Middle frontal gyrus (tissue), 1 donor: Measurements from ENCODE around the gene TSACC.

Experiments used
- DNase-seq: peaks from one replicate; pipeline ENCODE4 v3.0.0-alpha.2; 2015; ENCODE audit warnings: low spot score; ENCODE audit errors: extremely low spot score

Gene TSACC

DNA sequence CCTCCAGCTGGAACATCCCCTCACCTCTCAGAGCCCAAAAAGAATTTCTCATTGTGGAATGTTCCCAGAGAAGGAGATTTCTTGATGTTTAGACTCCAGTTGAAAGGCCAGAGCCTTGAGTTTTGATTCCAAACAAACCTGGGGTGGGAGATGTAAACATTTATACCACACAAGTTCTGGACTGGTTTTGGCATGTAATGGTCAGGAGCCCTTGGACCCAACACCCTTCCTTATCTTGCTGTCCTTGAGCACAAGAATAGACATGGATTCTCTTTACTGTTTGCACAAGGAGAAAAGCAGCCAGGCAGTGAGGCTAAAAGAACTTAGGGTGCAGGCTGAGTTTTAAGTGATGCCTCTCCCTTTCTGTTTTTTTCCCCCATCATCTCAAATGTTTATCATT lies 35.2 kb downstream of the TSACC start:
- no peak for DNase-seq

DNA sequence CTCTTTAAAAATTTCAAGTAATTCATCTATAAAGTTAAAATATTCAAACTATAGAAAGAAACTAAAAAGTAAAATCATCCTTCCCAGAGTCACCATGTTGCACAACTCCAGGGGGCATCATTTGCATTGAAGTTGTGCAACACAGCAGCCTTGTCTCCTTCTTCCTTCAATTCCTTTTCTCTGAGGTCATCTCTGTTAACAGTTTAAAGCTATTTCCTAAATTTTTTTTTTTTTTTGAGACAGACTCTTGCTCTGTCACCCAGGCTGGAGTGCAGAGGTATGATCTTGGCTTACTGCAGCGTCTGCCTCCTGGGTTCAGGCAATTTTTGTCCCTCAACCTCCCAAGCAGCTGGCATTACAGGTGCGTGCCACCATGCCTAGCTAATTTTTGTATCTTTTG lies 37.8 kb downstream of the TSACC start:
- no peak for DNase-seq

DNA sequence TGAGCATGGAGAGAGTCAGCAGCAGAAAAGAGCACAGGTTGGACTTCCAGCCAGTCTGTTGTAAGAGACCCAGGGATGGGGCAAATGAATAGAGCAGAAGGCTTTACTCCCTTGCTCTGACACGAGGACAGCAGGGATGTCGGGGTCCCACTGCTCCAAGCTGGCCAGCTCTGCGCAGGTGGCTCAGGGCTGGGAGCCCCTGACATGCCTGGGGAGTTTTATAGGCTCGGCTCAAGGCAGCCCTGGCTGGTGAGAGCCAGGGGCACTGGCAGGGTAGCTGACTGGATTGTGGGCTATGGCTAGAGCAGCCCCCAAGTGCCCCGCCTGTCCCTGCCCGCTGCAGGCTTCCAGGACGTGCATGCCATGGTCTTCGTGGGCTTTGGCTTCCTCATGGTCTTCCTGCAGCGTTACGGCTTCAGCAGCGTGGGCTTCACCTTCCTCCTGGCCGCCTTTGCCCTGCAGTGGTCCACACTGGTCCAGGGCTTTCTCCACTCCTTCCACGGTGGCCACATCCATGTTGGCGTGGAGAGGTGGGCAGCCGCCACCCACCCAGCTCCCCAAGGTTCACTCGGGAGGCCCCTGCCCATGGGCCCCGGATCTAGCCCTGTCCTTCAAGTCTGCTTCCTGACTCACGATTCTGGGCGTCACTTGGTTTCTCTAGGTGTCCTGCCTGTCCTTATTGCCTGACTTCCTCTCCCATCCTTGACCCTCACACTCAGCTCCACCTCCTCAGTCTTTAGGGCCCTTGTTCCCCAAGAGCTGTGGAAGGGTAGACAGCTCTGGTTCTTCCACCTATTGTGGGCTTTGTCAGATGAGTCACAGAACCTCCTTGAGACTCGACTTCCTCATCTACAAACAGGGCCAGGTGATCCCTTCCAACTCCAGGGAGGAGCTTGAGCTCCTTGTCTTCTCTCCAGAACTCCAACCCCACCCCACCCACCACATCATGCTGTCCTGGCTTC lies 38.9 kb downstream of the TSACC start:
- no peak for DNase-seq

DNA sequence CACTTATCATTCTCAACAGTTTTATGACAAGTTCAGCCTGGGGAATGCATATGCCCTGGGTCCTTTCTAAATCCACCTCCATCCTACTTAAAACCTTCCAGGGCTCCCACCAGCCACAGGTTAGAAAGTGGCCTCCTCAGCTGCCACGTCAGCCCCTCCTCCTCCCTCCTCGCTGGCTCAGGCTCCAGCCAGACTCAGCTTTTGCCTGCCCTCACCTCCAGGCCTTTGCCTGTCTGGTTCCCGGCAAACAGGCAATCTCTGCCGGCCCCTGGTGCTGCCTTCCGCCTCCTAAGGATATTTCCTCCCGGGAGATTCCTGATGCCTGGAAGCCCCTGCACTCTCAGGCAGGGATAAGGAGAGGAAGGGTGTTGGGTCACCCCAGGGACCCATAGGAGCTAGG lies 40.2 kb downstream of the TSACC start:
- DNase-seq, result no peak

DNA sequence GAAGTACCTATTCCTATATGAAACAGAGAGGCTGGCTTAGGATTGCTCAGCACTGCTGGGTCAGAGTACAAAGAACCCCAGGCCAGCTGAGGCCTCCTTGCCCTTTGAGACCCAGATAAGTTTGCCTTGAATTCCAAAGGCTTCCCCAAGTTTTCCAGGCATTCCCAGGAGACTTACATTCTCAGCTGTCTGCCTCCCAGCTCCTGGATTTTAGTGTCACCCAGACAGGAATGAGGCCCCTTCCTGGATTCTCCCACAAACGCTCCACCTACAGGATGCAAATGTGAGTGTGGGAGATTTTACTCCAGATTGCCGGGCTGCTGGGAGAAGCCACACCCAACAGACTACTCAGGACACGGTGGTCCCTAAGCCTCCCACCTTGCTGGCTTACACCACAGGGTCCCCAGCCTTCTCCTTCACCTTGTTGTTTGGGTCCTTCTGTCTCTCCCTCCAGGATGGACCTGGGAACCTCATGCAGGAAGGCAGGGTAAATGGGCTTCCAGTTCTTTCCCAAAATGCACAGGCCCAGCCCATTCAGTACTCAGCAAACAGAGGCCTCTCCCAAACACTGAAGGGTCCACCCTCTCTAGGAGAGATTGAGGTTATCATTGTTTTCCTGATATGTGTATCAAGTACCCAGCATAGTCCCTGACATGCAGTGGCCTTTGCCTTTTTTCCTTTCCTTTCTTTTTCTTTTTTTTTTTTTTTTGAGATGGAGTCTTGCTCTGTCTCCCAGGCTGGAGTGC lies 41.3 kb downstream of the TSACC start:
- DNase-seq, result no peak

DNA sequence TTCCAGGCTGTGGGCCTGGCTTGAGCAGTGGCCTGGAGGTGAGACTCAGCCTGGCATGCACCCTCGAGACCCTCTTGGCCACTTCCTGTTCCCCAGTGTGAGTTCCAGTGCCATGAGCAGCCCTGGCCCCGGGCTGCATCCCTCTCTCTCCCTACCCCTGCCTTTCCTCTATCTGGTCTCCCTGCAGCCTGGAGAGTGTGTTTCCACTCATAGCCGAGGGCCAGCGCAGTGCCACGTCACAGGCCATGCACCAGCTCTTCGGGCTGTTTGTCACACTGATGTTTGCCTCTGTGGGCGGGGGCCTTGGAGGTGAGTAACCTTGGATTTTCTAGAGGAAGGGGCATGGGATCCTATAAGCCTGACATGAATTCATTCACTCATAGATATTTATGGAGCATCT lies 44.2 kb downstream of the TSACC start:
- DNase-seq, result no peak

DNA sequence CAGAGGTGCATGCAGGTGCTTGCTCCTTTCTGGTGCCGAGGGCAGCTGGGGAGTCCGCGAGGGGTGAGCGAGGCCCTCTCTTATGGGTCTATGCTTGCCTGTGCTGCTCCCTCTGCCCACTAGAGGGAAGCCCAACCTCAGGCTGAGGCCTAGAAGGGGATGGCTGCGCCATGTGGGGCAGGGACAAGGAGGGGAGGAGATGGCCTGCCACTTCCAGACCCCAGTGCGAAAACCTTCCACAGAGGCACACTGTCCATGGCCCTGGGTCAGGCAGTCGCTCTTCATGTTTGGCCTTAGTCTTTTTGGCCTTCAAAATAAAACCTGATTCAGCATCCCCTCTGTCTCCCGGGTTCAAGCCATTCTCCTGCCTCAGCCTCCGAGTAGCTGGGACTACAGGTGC lies 44.7 kb downstream of the TSACC start:
- peak; percentile 60 for DNase-seq

DNA sequence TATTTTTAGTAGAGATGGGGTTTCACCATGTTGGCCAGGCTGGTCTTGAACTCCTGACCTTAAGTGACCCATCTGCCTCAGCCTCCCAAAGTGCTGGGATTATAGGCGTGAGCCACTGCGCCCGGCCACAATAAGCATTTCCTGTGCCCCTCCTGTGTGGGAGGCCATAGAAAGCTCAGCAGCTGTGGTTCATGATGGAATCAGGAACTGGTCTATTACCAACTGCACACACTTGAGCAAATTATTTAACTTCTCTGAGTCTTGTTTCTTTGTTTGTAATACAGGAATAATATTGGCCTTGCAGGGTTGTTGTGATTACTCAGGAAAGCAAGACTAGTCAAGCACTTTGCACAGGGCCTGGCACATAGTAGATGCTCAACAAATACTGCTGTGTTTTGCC lies 45.7 kb downstream of the TSACC start:
- DNase-seq, result no peak

DNA sequence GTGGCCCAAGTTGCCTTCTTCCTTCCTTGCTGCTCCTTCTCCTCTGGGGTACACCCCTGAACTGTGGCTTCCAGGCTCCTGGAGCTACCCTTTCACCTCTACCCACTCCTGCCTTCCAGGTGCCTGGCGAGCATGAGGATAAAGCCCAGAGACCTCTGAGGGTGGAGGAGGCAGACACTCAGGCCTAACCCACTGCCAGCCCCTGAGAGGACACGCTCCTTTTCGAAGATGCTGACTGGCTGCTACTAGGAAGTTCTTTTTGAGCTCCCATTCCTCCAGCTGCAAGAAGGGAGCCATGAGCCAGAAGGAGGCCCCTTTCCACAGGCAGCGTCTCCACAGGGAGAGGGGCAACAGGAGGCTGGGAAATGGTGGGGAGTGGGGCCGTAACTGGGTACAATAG lies 46.3 kb downstream of the TSACC start:
- DNase-seq, result no peak

DNA sequence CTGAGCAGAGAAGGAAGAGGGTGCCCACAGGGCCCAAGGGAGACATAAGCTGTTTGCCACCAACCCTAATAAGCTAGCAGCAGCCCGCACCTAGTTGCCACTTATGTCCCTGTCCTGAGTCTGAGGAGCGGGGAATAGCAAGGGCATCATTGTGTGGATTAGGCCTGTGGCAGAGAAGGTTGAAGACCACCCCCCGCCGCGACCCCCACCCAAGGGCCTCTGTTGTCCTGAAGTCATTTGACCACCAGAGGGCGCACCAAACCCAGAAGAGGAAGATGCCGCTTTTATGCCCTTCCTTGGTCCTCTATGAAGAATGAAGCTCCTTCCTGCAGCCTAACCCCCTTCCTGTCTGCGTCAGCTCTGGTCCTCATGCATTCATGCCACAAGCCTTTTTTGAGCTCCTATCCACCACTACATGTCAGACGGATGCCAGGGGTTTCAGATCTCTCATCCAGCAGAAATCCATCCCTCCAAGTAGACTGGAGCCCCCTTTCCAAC lies 47.3 kb downstream of the TSACC start:
- no peak for DNase-seq

DNA sequence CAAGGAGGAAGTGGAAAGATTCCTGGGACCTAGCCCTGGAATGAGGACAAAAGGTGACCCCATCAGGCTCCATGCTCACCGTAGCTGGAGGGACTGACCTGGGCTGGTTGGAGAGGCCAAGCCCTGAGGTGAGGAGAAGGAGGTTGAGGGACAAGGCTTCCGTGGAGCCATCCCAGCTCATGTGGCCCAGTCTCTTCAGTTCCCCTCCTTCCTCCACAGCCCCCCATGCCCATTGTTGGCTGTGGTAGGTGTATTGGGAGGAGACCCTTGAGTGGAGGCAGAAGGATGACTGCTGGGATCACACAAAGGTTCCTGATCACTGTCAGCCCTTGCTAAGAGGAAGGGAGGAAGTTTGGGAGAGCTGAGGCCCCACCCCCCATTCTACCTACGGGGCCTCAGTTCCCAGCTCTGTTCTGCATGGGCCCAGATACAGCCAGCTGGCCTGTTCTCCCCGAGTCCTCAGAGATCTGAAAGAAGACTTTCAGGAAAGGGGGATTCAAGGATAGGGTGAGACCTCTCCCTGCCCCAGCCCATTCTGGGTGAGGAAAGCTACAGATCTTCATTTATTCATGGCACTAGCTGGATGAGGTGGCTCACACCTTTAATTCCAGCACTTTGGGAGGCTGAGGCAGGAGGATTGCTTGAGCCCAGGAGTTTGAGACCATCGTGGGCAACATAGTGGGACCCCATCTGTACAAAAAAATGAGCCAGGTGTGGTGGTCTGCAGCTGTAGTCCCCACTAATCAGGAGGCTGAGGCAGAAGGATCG lies 48.0 kb downstream of the TSACC start:
- DNase-seq, result no peak

DNA sequence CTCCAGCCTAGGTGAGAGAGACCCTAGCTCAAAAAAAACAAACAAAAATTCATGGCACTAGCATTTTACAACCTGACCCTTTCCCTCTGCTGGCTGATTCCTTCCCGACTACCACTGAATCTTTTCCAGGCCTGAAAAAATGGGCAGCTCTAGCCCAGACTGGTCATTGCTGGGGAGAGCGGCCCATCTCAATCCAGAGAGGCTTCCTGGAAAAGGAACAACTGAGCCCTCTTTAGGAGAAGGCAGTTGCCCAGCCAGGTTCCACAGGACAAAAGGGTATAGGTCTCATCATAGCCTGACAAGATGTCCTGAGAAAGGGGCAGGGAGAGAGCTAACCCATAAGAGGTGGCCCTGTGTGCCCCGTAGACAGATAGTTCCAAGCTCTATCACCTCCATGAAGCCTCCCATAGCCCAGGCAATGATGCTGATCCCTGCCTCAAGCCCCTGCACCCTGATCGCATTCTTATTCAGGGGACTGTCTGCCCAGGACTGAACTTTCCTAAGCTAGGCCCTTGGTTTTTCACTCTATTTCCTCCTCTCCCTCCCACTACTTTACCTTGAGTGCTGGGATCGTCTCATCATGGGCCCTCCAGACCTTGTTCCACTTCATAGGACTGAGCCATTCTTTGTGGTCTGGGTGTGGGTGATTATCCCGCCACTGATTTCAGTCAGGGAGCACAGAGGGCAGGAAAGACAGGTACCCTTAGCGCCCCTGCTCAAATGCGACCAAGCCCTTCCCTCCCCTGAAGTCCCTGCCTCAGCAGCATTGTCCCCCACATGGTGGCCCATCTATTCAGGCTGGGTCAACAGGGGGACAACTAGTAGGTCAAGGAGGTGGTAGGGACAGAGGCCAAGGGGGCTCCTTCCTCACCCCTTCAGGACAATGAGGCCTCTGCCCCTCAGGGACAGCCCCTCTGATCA lies 48.9 kb downstream of the TSACC start:
- no peak for DNase-seq

DNA sequence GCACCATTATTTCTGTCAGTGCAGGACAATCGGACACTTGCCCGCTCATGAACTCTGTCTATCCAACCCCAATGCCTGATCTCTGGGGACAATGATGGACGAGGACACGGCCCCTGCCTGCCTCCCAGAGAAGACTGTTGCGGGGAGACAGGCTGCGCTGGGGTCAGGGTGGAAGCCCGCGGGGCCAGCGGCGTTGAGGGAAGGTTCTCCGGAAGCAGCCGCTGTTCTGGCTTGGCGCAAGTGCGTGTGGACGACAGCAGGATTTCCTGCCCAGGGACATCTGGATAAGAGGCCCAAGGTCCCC lies 49.5 kb downstream of the TSACC start:
- no peak for DNase-seq

DNA sequence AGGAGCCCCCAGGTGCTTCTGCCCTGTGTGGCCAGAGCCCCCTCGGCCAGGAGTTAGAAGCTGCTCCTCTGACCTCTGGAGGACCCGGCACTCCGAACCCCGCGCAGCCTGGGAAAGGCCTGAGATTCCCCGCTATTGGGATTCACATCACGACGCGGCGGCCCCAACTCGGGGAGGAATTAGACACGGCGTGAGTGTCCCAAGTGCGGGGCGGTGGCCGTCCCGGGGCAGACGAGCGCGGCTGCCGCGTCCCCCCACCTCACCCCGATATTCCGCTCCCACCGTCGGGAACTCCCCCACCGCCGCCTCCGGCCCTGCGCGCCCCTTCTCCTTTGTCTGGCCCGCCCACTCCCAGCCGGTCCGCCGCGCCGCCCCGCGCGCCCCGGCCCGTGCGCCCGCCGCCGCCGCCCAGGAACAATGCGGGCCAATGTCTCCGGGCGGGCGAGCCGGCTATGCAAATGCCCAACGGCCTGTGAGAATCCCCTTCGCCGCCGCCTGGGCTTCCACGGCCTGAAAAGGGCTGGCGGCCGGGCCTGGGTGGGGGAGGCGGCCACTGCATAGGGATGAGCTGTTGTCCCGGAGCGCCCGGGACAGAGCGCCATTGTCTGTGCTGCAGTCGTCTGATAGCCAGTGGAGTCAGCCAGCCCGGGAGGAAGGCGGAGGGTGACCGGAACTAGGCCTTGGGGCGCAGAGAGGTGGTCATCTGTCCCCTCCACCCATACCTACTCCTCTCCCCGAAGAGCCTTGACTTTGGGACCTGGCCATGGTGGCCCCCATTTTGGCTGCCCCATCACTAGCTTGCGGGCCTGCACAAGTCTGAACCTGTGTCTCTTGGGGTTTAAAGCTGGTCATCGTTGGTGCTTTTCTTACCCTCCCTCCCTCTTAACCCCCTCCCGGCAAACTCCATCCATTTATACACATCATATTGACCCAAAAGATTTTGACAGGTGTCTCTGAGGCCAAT lies 50.1 kb downstream of the TSACC start:
- DNase-seq, result peak; percentile 77

DNA sequence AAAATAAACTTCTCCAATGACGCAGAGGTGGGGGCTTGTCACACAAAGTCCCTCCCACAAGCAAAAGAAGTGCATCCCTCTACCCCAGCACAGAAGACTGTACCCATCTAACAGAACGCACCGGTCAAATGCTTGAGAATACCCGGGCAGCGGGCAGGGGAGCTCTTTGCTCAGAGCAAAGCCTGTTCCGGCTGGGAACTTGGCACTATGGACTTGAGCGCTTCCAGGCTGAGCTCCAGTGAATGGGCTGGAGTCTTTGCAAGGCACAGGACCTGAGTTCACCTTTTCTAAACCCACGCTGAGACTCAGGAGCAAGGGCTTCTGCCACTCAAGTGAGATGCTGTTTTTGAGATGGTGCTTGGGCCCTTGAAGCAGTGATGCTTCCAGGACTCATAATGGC lies 51.0 kb downstream of the TSACC start:
- no peak for DNase-seq

DNA sequence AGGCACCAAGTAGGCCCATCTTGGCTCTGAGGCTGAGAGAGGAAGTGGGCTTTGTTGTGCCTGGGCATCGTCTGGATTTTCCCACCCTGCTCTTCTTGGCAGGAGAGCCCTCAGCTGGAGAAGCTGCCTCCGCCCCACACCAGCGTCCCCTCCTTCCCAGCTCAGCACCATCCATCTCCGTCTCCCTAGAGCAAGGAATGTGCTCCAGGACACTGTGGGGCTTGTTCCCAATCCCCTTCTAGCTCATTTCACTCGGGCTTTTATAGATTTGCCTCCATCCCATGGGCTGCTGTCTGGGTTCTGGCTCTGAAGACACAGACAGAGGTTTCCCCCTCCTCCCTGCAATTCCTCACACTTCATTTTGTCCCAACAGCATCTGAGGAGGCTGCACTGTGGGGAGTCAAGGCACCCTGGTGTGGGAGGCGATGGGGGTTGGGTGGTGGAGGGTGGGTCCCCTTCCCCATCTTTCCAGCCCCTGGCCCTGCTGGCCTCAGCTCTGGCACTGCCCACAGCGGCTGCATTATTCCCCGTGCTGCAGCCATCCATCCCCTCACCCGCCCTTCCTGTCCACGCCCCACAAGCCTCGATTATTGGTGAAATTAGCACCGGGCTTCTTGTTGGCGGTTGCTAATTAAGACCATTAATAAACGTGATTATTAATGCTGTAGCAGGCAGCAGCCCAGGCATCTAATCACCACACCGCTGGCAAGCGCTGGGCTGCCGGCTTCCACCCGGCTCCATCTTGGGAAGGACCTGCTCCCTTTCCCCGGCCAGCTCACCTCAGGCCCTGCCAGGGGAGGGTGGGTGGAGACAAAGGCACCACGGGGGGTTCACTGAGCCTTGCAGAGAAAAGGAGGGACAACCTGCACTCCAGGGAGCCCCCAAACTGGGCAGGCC lies 52.4 kb downstream of the TSACC start:
- peak; percentile 31 for DNase-seq

DNA sequence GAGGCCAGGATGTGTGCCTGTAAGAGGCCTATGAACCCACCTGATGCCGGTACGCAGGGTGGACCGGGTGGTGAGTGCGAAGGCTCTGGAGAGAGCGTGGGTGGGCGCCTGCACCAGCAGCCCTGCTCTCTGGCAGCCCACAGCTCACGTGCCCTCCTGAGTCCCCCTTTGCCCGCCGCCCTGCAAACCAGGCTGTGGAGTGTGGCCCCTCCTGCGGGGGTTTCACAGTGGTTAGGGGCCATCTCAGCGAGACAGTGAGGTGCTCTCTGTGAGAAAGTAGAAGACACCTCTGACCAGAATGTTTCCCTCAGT lies 53.0 kb downstream of the TSACC start:
- DNase-seq, result no peak

DNA sequence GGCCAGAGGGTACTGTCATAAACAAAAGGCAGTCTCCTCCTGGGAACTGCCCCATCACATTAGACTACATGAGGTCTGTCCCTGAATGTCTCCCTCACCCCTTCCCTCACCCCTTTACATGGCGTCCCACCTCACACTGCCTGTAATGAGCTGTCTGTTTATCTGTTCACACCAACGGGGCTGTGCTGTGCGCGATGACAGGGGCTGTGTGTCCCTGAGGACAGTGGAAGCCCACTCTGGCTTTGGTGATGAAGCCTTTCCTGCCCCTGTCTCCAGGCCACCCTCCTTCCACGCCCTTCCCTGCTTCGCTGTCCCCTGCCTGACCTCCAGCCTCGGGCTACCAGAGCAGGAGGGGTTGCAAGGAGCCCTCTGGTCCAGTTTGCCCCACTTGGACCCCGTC lies 53.4 kb downstream of the TSACC start:
- DNase-seq, result no peak

DNA sequence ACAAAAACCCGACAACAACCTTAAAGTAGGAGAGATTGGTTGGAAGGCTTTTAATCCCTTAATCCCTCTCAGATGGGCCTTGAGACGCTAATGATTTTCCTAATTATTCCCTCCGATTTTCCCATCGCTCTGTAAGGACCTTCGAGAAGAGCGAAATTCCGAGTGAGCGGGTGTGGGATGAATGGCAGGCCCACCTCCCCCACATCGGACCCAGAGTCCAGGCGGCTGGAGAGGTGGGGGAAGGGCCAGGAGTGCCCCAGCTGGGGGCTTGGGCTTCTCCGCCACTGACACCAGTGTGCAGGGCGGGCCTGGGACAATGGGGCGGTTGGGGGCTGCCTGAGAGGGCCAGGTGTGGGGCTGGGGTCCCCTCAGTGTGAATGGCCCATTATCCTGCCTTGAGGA lies 54.1 kb downstream of the TSACC start:
- no peak for DNase-seq
